GM12873 (cell line): Measurements from ENCODE around the gene WHRN.

Experiments
- TF ChIP-seq, protein P1 (sequence below): IDR thresholded peaks from 2 replicates; pipeline ENCODE4 v1.5.1; 2012; ENCODE audit warnings: low read depth, mild to moderate bottlenecking, moderate library complexity, low read length, control low read depth; ENCODE audit not compliant: insufficient read depth; ENCODE audit errors: missing control alignments

Gene WHRN

DNA sequence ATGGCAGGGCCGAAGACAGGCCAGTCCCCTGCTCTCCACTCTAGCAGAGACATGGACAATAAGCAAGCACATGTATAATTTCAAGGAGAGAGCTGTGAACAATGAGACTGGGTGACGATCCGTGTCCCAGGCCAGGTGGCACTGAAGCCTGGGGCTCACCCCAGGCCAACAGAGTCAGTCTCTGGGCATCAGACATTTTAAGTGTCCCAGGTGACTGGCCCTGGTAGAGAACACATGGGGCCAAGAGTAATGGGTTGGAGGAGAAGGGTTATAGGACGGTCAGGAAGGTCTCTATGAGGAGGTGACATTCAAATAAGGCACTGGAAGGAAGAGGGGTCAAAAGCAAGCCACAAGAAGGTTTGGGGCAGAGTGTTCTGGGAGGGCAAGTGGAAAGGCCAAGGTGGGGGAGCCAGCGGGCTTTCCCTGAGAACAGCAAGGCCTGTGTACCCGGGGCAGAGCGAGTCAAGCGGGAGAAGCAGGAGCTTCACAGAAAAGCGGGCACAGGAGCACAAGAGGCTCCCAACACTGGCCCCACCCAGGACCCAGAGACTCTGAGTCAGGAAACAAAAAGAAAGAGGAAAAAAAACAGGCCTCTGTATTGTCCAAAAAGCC is 116.4 kb downstream of the WHRN start:
- TF ChIP-seq, protein P1, sequence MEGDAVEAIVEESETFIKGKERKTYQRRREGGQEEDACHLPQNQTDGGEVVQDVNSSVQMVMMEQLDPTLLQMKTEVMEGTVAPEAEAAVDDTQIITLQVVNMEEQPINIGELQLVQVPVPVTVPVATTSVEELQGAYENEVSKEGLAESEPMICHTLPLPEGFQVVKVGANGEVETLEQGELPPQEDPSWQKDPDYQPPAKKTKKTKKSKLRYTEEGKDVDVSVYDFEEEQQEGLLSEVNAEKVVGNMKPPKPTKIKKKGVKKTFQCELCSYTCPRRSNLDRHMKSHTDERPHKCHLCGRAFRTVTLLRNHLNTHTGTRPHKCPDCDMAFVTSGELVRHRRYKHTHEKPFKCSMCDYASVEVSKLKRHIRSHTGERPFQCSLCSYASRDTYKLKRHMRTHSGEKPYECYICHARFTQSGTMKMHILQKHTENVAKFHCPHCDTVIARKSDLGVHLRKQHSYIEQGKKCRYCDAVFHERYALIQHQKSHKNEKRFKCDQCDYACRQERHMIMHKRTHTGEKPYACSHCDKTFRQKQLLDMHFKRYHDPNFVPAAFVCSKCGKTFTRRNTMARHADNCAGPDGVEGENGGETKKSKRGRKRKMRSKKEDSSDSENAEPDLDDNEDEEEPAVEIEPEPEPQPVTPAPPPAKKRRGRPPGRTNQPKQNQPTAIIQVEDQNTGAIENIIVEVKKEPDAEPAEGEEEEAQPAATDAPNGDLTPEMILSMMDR = no peak

GRCh38 chr9:114388357-114388682 is 117.0 kb downstream of the WHRN start:
- TF ChIP-seq, protein P1 = no peak

DNA sequence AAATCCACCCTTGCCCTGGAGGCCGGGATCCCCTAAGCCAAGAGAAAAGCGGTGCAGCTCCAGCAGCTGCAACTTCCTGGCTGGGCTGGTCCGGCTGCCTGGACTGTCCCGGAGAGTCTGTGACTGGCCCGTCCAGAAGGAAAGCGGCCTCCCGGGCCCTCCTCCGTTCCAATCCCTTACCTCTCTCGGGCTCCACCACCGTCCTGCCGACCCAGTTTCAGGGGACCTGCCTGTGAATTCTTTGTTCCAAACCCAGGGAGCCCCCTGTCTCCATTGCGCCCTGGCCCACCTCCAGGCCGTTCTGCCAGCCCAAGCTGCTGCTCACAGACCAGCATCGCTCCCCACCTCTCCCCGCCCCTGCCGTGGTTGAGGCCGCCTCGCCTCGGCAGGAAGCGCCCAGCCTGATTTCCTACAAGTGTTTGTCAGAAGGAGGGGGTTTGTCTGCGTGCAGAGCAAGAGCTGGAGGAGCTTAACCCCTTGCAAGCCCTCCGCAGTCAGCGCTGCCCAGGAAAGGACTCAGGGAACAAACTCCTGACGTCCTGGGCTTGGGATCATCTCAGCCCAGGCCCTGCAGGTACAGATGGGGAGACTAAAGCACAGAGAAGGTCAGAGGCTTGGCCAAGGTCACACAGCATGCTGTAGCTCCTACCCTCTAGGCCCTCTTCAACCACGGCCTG is 117.5 kb downstream of the WHRN start, which contains the start of gene AKNA:
AKNA (minus strand) TSS at position 303 of the 677 bp plus-strand sequence. CDS start 6,649 bp downstream, outside the sequence.
- TF ChIP-seq, protein P1 = no peak

- TF ChIP-seq, protein P1 = no peak
These were observed 118.2 kb downstream of the WHRN start for GRCh38 chr9:114386886-114387679.

GRCh38 chr9:114386361-114386885 is 118.8 kb downstream of the WHRN start:
- TF ChIP-seq, protein P1 = peak; percentile 0

DNA sequence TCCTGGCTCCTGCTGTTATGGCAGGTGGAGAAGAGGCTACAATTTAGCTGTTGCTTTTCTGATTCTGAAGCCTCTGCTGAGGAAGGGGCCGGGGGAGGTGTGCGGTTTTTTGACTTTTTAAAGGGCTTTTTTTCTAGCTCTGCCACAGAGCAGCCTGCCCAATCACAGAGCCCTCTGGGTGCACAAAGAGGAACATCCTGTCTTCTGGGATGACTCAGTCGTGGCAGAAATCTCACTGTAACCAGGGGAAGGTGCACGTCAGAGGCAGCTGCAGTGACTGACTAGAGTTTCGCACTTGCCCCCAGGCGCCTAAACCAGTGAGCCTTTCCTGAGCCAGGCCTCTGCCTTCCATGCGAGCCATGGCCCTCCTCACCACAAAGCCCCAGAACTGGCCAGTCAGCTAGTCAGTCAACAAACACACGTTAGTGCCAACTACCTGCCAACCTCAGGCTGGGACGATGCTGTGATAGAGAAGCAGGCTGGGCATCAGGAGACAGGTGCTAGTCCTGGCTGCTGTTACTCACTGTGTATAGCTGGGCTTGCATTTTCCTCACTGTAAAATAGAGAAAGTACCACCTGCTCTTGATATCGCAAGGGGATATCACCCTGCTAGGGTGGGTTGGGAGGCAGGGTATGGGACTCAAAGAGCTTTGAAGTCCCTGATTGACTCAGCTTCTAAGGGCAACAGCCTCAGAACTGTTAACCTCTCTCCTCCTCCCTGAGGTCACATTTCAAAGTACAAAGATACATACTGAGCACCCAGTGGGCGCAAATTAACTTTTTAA is 119.7 kb downstream of the WHRN start:
- TF ChIP-seq, protein P1 = no peak
